Esophagus squamous epithelium (tissue), 5 donors: ENCODE measurements around the gene SH2D7. TPM values are rescaled to one million over a fixed set of nuclear protein-coding genes. Genes with fewer than 3 reads are reported as not detected.

ENCODE experiments used
- DNase-seq: peaks from one replicate; lab custom pipeline; 2025; lab: John Stamatoyannopoulos, UW
- H3K27ac ChIP-seq, 4 donors: fragments of 200-600 bp; sonication (generic); one replicate each; pipeline ENCODE4 v1.5.1; 2016 to 2019; ENCODE audit warnings: mild to moderate bottlenecking in 1 of 4
- H3K27me3 ChIP-seq, 4 donors: fragments of 200-600 bp; sonication (generic); 1 replicate in 3 of 4; 2 replicates in 1 of 4; pipeline versions ENCODE4 v1.5.1 to v1.6.0; 2017 to 2021; ENCODE audit warnings: antibody characterized with exemption in 1 of 4
- H3K36me3 ChIP-seq, 3 donors: fragments of 200-600 bp; sonication (generic); one replicate each; pipeline ENCODE4 v1.5.1; 2016 to 2019
- H3K4me1 ChIP-seq, 3 donors: fragments of 200-600 bp; sonication (generic); one replicate each; pipeline ENCODE4 v1.5.1; 2017 to 2019
- H3K4me3 ChIP-seq, 4 donors: fragments of 200-600 bp; sonication (generic); 1 replicate in 3 of 4; 2 replicates in 1 of 4; pipeline ENCODE4 v1.5.1; 2016 to 2019; ENCODE audit warnings: mild to moderate bottlenecking in 2 of 4, moderate library complexity in 1 of 4
- H3K9me3 ChIP-seq, 3 donors: fragments of 200-600 bp; sonication (generic); one replicate each; pipeline ENCODE4 v1.5.1; 2016 to 2019
- CTCF ChIP-seq, 6 experiments: fragments of 450-650 bp in 4 of 6; fragments of 200-600 bp in 2 of 6; sonication (generic) in 2 of 6; IDR thresholded peaks; one replicate each; pipeline ENCODE4 v1.5.1; 2016 to 2019; ENCODE audit warnings: antibody characterized with exemption in 6 of 6, mild to moderate bottlenecking in 4 of 6, moderate library complexity in 4 of 6
- POLR2A ChIP-seq, 4 donors: fragments of 450-650 bp; IDR thresholded peaks; one replicate each; pipeline ENCODE4 v1.6.1; 2017; ENCODE audit warnings: antibody characterized with exemption in 4 of 4, mild to moderate bottlenecking in 4 of 4, moderate library complexity in 3 of 4
- WGBS, 2 donors: methylation state at CpG; one replicate each; pipeline ENCODE4 v1.1.5; 2018; 5-methylcytosine and 5-hydroxymethylcytosine counted together
- intact Hi-C: fragments of 100-400 bp; cut with DNase I; formaldehyde crosslinking; loops from one replicate; pipeline ENCODE4 v1.15.0; 2022
- total RNA-seq, 4 donors: library from RNA; depleted of rRNA; stranded (reverse); fragments of >200 nt; gene quantifications; one replicate each; pipeline ENCODE4 v1.1.0, GENCODE V29; 2016
- donor health status: DM: yes; HTN: yes; CAD: no.

The SH2D7 gene
- total RNA-seq, 4 donors from 2014 or later = not detected

GRCh38 chr15:78130466-78131294, 38.3 kb downstream of the SH2D7 start:
- H3K9me3 ChIP-seq = no peaks in the 10 kb centered on the region
- WGBS, 2 donors = 83 to 84% methylated on average over 2 to 8 of the region's 51 CpGs
- H3K36me3 ChIP-seq = no peaks in the 10 kb centered on the region
- TF ChIP-seq POLR2A (IDR thresholded peaks at IDR 0.05) (no peak), CTCF (IDR thresholded peaks at IDR 0.05) (no peak)
- intact Hi-C loops = loop anchor here (5.0 kb wide), 1 partner anchor 67 kb away; no protein-coding TSS in a partner anchor
- peaks cover 18 to 36% (median 23%) of the 10 kb centered on the region in 3 donors for H3K4me1 ChIP-seq
- H3K27me3 ChIP-seq = no peaks in the 10 kb centered on the region
- peak overlapping the region in 3 of 4 donors; percentile 65 to 87 (median 86) for H3K27ac ChIP-seq
- H3K4me3 ChIP-seq = peak overlapping the region; percentile 33 to 83 (median 73)
- no peak for DNase-seq

- TF ChIP-seq CTCF (IDR thresholded peaks at IDR 0.05) = peak; percentile 57 to 94 (median 87)
- no peak for TF ChIP-seq POLR2A (IDR thresholded peaks at IDR 0.05)
- 0% methylated on average over 1 to 13 of the region's 79 CpGs for WGBS, 2 donors
- intact Hi-C loops = loop anchor here (5.0 kb wide), 1 partner anchor 66 kb away; no protein-coding TSS in a partner anchor
- no peak for DNase-seq
- peak within 1 kb of the TSS; percentile 33 to 83 (median 73) for H3K4me3 ChIP-seq
- H3K36me3 ChIP-seq = no peaks in the 10 kb centered on the region
- no peaks in the 10 kb centered on the region for H3K27me3 ChIP-seq
- peak within 1 kb of the TSS; percentile 65 to 87 (median 86) for H3K27ac ChIP-seq
- no peaks in the 10 kb centered on the region for H3K9me3 ChIP-seq
- peaks cover 18 to 36% (median 23%) of the 10 kb centered on the region in 3 donors for H3K4me1 ChIP-seq
Measured at GRCh38 chr15:78131295-78132061, 39.1 kb downstream of the SH2D7 start, which contains the start of gene CIB2. Gene CIB2, minus strand, starts transcription at chr15:78131445. Its CDS starts 230 bp downstream, at chr15:78131215.

GRCh38 chr15:78133801-78134200, 41.4 kb downstream of the SH2D7 start:
- H3K9me3 ChIP-seq = no peaks in the 10 kb centered on the region
- H3K4me1 ChIP-seq = peaks cover 18 to 36% (median 23%) of the 10 kb centered on the region in 3 donors
- H3K36me3 ChIP-seq = no peaks in the 10 kb centered on the region
- H3K27ac ChIP-seq = peak overlapping the region; percentile 37 to 68 (median 62)
- intact Hi-C loops = loop anchor here (5.0 kb wide), 1 partner anchor 64 kb away; no protein-coding TSS in a partner anchor
- no peak for TF ChIP-seq POLR2A (IDR thresholded peaks at IDR 0.05)
- no peak for TF ChIP-seq CTCF (IDR thresholded peaks at IDR 0.05)
- no peak overlapping the region for H3K4me3 ChIP-seq
- H3K27me3 ChIP-seq = no peaks in the 10 kb centered on the region
- no peak for DNase-seq
- WGBS, 2 donors = 19 to 78% methylated on average over 2 of the region's 2 CpGs

- no peak overlapping the region for H3K27ac ChIP-seq
- no peaks in the 10 kb centered on the region for H3K27me3 ChIP-seq
- no peak for TF ChIP-seq POLR2A (IDR thresholded peaks at IDR 0.05)
- no peak for TF ChIP-seq CTCF (IDR thresholded peaks at IDR 0.05)
- H3K36me3 ChIP-seq = no peaks in the 10 kb centered on the region
- no peaks in the 10 kb centered on the region for H3K4me1 ChIP-seq
- H3K9me3 ChIP-seq = no peaks in the 10 kb centered on the region
- no peak for DNase-seq
- 86 to 93% methylated on average over 3 to 5 of the region's 5 CpGs for WGBS, 2 donors
- no peak overlapping the region for H3K4me3 ChIP-seq
- intact Hi-C loops = no loop called here
Measured at GRCh38 chr15:78139578-78139977, 47.2 kb downstream of the SH2D7 start.
